GM19043 (cell line): ENCODE data around the gene MPZL1.
A peak's percentile ranks its signal among the peaks of the same experiment; 100 is the strongest.

ENCODE experiments used
- ATAC-seq: cut with Tn5 transposase; IDR thresholded peaks from one replicate; pipeline ENCODE4 v1.9.1; 2021; ENCODE audit warnings: low read depth; ENCODE audit not compliant: unreplicated experiment

The MPZL1 gene

GRCh38 chr1:167721617-167722151, at the start of gene MPZL1:
MPZL1 (plus strand) TSS chr1:167721982; CDS start chr1:167722152, 170 bp downstream.
- peak; percentile 83 for ATAC-seq

GRCh38 chr1:167672831-167673230, 49.0 kb upstream of the MPZL1 start:
- ATAC-seq = no peak

GRCh38 chr1:167673265-167673664, 48.5 kb upstream of the MPZL1 start:
- no peak for ATAC-seq

GRCh38 chr1:167674156-167674555, 47.6 kb upstream of the MPZL1 start:
- ATAC-seq = no peak

GRCh38 chr1:167675440-167675839, 46.3 kb upstream of the MPZL1 start:
- ATAC-seq = no peak

GRCh38 chr1:167676205-167676915, 45.4 kb upstream of the MPZL1 start:
- ATAC-seq = peak; percentile 44

- peak; percentile 35 for ATAC-seq
Measured at GRCh38 chr1:167676916-167677848, 44.6 kb upstream of the MPZL1 start.

GRCh38 chr1:167678422-167678821, 43.4 kb upstream of the MPZL1 start:
- no peak for ATAC-seq

GRCh38 chr1:167678838-167679237, 42.9 kb upstream of the MPZL1 start:
- ATAC-seq = no peak

GRCh38 chr1:167679714-167680113, 42.1 kb upstream of the MPZL1 start:
- ATAC-seq = no peak

GRCh38 chr1:167681024-167681423, 40.8 kb upstream of the MPZL1 start:
- no peak for ATAC-seq

GRCh38 chr1:167681451-167682098, 40.2 kb upstream of the MPZL1 start:
- no peak for ATAC-seq

- ATAC-seq = no peak
Measured at GRCh38 chr1:167683226-167683625, 38.6 kb upstream of the MPZL1 start.

- ATAC-seq = no peak
Measured at GRCh38 chr1:167683641-167684502, 37.9 kb upstream of the MPZL1 start.

- no peak for ATAC-seq
Measured at GRCh38 chr1:167685844-167686243, 35.9 kb upstream of the MPZL1 start.

GRCh38 chr1:167687919-167688519, 33.8 kb upstream of the MPZL1 start:
- ATAC-seq = no peak

GRCh38 chr1:167689567-167689920, 32.2 kb upstream of the MPZL1 start:
- no peak for ATAC-seq

GRCh38 chr1:167690053-167690452, 31.7 kb upstream of the MPZL1 start:
- no peak for ATAC-seq

GRCh38 chr1:167693425-167694045, 28.2 kb upstream of the MPZL1 start:
- no peak for ATAC-seq
